GM06990 (cell line): ENCODE measurements around the gene SLC25A6.
"Not testable (repeated sequence)": the region's sequence is repeated elsewhere in the genome, so short reads cannot be mapped to it uniquely, and the experiment has no call there.

Source experiments
- DNase-seq: peaks from one replicate; pipeline ENCODE4 v3.0.0-alpha.2; 2011; ENCODE audit not compliant: insufficient read length; ENCODE audit errors: extremely low read depth
- H3K27me3 ChIP-seq: replicated peaks from 2 replicates; pipeline ENCODE4 v1.6.0; 2011; ENCODE audit warnings: low read length; ENCODE audit not compliant: control insufficient read depth, insufficient read depth
- H3K36me3 ChIP-seq: 2 replicates; pipeline ENCODE4 v1.5.1; 2011; ENCODE audit warnings: low read length; ENCODE audit not compliant: control insufficient read depth, insufficient read depth
- H3K4me3 ChIP-seq: replicated peaks from 2 replicates; pipeline ENCODE4 v1.5.1; 2011; ENCODE audit warnings: low read depth, mild to moderate bottlenecking, control low read depth, low read length
- CTCF ChIP-seq: IDR thresholded peaks from 2 replicates; pipeline ENCODE4 v1.5.1; 2011; ENCODE audit warnings: low read length, control low read depth, mild to moderate bottlenecking, inconsistent platforms; ENCODE audit not compliant: insufficient read depth, poor library complexity, severe bottlenecking

The SLC25A6 gene

GRCh38 chrX:1407035-1407434, 15.1 kb upstream of the SLC25A6 start:
- H3K4me3 ChIP-seq: no peak overlapping the region
- no peaks in the 10 kb centered on the region for H3K27me3 ChIP-seq
- H3K36me3 ChIP-seq: peaks cover 18% of the 10 kb centered on the region
- no peak for TF ChIP-seq CTCF
- DNase-seq: no peak

DNA sequence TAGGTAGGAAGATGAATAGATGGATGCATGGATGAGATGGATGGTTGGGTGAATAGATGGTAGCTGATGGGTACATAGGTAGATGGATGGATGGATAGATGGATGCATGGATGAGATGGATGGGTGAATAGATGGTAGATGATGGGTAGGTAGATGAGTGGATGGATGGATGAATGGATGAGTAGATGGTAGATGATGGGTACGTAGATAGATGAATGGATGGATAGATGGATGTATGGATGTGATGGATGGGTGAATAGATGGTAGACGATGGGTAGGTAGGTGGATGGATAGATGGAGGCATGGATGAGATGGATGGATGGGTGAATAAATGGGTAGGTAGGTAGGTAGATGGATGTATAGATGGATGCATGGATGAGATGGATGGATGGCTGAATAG, 13.9 kb upstream of the SLC25A6 start:
- H3K27me3 ChIP-seq: not testable (repeated sequence)
- peaks cover 22% of the 10 kb centered on the region for H3K36me3 ChIP-seq

DNA sequence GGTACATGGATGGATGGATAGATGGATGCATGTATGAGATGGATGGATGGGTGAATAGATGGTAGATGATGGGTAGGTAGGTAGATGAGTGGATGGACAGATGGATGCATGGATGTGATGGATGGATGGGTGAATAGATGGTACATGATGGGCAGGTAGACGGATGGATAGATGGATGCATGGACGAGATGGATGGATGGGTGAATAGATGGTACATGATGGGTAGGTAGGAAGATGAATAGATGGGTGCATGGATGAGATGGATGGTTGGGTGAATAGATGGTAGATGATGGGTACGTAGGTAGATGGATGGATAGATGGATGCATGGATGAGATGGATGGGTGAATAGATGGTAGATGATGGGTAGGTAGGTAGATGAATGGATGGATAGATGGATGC, 12.0 kb upstream of the SLC25A6 start:
- not testable (repeated sequence) for DNase-seq, H3K4me3 ChIP-seq, H3K27me3 ChIP-seq
- H3K36me3 ChIP-seq: peaks cover 30% of the 10 kb centered on the region

More for the DNA sequence above, 13.9 kb upstream of the SLC25A6 start:
- not testable (repeated sequence) for H3K4me3 ChIP-seq, DNase-seq

GRCh38 chrX:1403228-1403627, 11.3 kb upstream of the SLC25A6 start:
- no peak overlapping the region for H3K4me3 ChIP-seq
- no peak for DNase-seq
- no peaks in the 10 kb centered on the region for H3K27me3 ChIP-seq
- no peak for TF ChIP-seq CTCF
- peaks cover 35% of the 10 kb centered on the region for H3K36me3 ChIP-seq

GRCh38 chrX:1401611-1402430, 9.9 kb upstream of the SLC25A6 start:
- no peak for TF ChIP-seq CTCF
- Histone ChIP-seq H3K4me3 (no peak overlapping the region), H3K27me3 (no peaks in the 10 kb centered on the region), H3K36me3 (peaks cover 39% of the 10 kb centered on the region)
- no peak for DNase-seq

DNA sequence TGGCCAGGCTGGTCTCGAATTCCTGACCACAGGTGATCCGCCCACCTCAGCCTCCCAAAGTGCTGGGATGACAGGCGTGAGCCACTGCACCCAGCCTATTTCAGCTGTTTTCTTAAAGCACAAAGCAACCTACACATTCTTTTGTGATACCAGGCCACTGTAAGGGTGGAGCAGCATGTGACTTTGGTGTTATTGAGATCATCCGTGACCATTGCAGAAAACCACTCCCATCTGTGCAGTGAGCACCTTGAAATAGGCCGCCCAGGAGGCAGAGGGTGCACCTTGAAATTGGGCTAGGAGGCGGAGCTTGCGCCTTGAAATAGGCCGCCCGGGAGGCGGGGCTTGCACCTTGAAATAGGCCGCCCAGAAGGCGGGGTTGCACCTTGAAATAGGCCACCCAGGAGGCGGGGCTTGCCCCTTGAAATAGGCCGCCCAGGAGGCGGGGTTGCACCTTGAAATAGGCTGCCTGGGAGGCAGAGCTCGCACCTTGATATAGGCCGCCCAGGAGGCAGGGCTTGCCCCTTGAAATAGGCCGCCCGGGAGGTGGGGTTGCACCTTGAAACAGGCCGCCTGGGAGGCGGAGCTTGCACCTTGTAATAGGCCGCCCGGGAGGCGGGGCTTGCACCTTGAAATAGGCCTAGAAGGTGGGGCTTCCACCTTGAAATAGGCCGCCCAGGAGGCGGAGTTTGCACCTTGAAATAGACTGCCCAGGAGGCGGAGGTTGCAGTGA, 9.0 kb upstream of the SLC25A6 start:
- DNase-seq: no peak
- Histone ChIP-seq H3K4me3 (no peak overlapping the region), H3K36me3 (peaks cover 39% of the 10 kb centered on the region), H3K27me3 (no peaks in the 10 kb centered on the region)
- TF ChIP-seq CTCF: no peak
